Measurements from ENCODE around the gene CSNK2A3.
"Not testable (repeated sequence)": the region's sequence is repeated elsewhere in the genome, so short reads cannot be mapped to it uniquely, and the experiment has no call there.

Gene CSNK2A3

DNA sequence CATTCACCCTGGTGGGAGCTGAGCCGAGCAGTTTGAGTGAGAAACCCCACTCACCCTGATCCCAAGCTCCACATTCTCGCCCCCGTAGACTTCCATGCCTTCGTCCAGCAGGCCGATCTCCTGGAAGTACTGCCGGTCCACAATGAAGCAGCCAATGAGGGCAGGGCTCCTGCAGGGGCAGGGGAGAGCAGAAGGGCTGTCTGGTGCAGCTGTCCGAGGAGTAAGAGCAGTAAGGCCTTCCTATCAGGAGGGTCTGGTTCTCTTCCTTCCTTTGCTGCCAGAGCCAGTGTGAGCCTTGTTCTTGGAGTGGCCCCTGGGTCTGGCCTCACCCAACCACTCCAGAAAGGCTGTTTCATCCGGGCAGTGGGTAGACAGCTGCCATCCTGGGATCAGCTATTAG lies 19.4 kb upstream of the CSNK2A3 start:
- TF ChIP-seq, protein P1, sequence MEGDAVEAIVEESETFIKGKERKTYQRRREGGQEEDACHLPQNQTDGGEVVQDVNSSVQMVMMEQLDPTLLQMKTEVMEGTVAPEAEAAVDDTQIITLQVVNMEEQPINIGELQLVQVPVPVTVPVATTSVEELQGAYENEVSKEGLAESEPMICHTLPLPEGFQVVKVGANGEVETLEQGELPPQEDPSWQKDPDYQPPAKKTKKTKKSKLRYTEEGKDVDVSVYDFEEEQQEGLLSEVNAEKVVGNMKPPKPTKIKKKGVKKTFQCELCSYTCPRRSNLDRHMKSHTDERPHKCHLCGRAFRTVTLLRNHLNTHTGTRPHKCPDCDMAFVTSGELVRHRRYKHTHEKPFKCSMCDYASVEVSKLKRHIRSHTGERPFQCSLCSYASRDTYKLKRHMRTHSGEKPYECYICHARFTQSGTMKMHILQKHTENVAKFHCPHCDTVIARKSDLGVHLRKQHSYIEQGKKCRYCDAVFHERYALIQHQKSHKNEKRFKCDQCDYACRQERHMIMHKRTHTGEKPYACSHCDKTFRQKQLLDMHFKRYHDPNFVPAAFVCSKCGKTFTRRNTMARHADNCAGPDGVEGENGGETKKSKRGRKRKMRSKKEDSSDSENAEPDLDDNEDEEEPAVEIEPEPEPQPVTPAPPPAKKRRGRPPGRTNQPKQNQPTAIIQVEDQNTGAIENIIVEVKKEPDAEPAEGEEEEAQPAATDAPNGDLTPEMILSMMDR (IDR thresholded peaks at IDR 0.05; ENCODE audit: control insufficient read depth, extremely low read depth, insufficient read depth), result no peak
- no peak for DNase-seq (ENCODE audit: low read depth)
- H3K4me3 ChIP-seq (ENCODE audit: low read depth, low read length), result no peak overlapping the region

DNA sequence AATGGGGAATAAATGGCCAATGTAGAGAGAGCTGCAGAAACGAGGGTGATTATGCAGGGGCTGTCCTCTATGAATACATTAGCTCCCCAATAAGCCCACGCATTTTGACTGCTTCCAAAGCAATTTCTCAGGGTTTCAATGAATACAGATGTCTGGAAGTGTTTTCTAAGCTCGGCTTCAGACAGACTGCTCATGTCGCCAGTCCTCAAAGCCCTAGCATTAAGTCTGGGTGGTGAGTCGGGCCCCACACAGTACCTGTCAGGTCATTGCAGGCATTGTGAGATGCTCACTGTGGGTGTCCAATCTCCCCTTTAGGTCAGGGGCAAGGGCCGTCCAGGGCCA lies 17.9 kb upstream of the CSNK2A3 start:
- TF ChIP-seq, protein P1 (IDR thresholded peaks at IDR 0.05; ENCODE audit: control insufficient read depth, extremely low read depth, insufficient read depth), result no peak
- no peak for DNase-seq (ENCODE audit: low read depth)

DNA sequence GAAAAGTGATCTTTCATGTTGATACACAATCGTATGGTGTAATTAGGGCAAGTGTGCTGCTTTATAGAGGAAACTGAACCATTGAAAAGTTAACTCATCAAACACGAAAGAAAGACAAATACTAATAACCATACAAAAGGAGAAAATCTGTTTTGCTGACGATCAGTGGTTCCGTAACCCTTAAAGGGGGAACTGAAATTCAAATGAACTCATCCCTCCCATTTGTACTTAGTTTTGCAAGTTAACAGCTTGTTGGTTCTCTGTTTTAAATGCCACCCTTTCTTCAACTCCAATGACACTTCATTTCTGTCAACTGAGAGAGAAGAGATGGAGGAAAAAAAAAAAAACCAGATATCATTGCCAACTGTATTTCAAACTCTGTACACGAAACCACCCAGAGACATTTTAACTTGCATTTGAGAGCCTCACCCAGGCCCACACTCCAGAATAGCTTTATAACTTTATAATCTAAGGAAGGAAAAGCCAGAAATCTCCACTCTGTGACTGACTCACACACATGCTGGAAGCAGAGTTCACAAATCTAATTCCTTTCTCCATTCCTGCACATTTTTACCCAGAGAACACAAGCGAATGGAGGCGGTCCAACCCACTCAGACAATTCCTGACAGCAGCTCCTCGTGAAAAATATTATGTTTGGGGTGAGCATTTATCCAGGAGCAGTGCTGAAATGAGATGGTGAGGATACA lies 17.4 kb upstream of the CSNK2A3 start:
- DNase-seq (ENCODE audit: low read depth), result no peak
- TF ChIP-seq, protein P1 (IDR thresholded peaks at IDR 0.05; ENCODE audit: control insufficient read depth, extremely low read depth, insufficient read depth), result no peak
- H3K4me3 ChIP-seq (ENCODE audit: low read depth, low read length), result no peak overlapping the region

More for the DNA sequence above, 17.9 kb upstream of the CSNK2A3 start:
- H3K4me3 ChIP-seq (ENCODE audit: low read depth, low read length), result no peak overlapping the region

DNA sequence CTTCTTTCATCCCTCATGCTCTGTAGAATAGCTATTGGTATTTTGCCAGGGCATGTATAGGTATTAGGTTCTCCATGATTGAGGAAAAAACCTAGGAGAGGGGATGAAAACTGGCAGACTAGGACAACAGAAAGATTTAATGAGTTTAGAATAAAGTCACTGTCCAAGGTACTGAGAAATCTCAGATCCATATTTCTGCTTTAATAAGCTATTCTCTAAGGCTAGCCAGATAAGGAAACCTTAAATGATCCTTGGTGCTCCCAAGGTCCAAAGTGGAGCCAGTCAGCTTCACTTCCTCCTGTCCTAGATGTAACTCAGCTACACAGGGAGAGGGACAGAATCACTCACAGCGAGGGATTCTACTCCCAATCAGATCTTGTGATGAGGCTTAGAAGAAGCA lies 13.7 kb upstream of the CSNK2A3 start:
- H3K4me3 ChIP-seq (ENCODE audit: low read depth, low read length), result no peak overlapping the region
- TF ChIP-seq, protein P1 (IDR thresholded peaks at IDR 0.05; ENCODE audit: control insufficient read depth, extremely low read depth, insufficient read depth), result no peak
- no peak for DNase-seq (ENCODE audit: low read depth)

DNA sequence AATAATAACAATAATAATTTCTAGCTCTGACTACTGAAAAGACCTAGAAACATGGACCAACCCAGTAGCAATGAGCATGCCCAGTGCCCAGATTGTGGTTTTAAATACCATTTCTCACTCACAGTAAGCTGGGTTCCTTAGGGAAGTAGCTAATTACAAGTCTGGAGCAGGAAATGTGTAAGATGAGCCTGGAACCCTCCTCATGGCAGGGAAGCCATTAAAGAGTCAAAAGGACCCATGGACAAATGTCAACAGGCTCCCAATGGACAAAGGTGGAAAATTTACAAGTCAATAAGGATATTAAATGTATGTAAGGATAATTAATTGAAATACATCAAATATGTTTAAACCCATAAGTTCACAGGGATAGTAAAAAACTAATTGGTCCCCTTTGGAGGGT lies 10.6 kb upstream of the CSNK2A3 start:
- no peak for DNase-seq (ENCODE audit: low read depth)
- H3K4me3 ChIP-seq (ENCODE audit: low read depth, low read length), result no peak overlapping the region
- TF ChIP-seq, protein P1 (IDR thresholded peaks at IDR 0.05; ENCODE audit: control insufficient read depth, extremely low read depth, insufficient read depth), result no peak

DNA sequence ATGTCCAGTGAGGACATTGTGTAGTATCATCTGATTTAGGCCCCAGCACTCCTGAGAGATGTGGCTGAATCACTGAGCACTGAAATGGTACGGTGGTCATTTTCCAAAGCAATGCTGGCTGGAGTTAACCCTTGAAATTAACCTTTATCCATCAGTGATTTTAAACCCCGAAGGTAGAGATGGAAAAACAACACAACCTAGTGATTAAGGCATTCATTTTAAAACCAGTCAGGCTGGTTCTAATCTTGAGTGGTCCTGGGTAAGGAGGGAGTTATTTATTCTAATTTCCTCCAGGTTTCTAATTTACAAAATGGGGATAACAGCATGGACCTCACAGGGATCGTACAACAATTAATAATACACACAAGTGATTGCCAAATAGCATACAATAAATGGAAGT lies 6.6 kb upstream of the CSNK2A3 start:
- no peak overlapping the region for H3K4me3 ChIP-seq (ENCODE audit: low read depth, low read length)
- TF ChIP-seq, protein P1 (IDR thresholded peaks at IDR 0.05; ENCODE audit: control insufficient read depth, extremely low read depth, insufficient read depth), result no peak
- DNase-seq (ENCODE audit: low read depth), result no peak

DNA sequence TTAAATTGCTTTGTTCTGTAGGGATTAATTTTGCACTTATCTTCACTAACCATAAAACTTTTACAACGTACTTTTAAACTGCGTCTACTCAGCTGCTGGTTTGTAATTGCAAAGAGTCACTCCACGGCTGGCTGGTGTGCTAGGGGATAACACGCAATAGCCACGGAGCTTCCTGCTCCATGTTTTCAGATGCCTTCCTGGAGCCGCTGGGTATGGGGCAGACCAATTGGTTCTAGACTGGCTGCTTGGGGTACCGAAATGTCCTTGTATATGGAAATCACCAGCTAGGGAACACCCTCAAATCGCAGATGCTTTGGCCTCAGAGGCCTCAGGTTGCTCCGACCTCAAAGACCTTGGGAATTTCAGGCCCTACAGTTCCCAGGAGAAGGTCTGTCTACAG lies 3.8 kb upstream of the CSNK2A3 start:
- H3K4me3 ChIP-seq (ENCODE audit: low read depth, low read length), result no peak overlapping the region
- TF ChIP-seq, protein P1 (IDR thresholded peaks at IDR 0.05; ENCODE audit: control insufficient read depth, extremely low read depth, insufficient read depth), result no peak
- DNase-seq (ENCODE audit: low read depth), result no peak

DNA sequence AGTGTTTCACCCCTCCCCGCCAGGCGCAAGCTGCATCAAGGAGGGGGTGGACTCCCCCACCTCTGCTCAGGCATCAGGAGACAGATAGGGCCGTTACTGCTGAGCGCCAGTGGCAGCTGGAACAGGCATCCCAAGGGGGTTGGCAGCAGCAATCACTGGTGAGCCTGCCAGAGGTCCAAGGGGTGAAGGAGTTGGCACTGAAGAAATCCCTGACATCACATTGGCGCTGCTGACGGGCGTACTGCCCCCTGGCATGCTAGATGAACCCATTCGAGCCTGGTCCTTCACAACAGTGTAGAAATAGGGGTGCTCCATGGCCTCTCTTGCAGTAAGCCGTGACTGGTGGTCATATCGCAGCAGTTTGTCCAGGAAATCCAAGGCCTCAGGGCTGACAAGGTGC lies 1.2 kb downstream of the CSNK2A3 start:
- not testable (repeated sequence) for H3K4me3 ChIP-seq (ENCODE audit: low read depth, low read length); DNase-seq (ENCODE audit: low read depth)

Data from LNCaP clone FGC (cell line).